Ovary (tissue), 10 donors: ENCODE measurements around the gene WEE1. TPM values are rescaled to one million over a fixed set of nuclear protein-coding genes. Genes with fewer than 3 reads are reported as not detected.

Source experiments
- DNase-seq, 5 donors: peaks; one replicate each; pipeline ENCODE4 v3.0.0-alpha.2; 2019 to 2020
- H3K27ac ChIP-seq, 2 donors: fragments of 200-600 bp; one replicate each; pipeline versions ENCODE4 v1.5.1 to v1.8.0; 2019 to 2022
- H3K27me3 ChIP-seq: fragments of 200-600 bp; one replicate; pipeline ENCODE4 v1.8.0; 2022
- H3K36me3 ChIP-seq: fragments of 200-600 bp; sonication (generic); one replicate; pipeline ENCODE4 v1.5.1; 2019
- H3K4me1 ChIP-seq: one replicate; pipeline ENCODE4 v1.8.1; 2013; ENCODE audit warnings: mild to moderate bottlenecking, moderate library complexity; ENCODE audit not compliant: insufficient read depth
- H3K4me3 ChIP-seq: fragments of 200-600 bp; sonication (generic); one replicate; pipeline ENCODE4 v1.5.1; 2017
- H3K9me3 ChIP-seq, 2 donors: fragments of 200-600 bp in 1 of 2; sonication (generic) in 1 of 2; one replicate each; pipeline versions ENCODE4 v1.5.1 to v1.8.1; 2013 to 2019; ENCODE audit warnings: mild to moderate bottlenecking in 1 of 2, moderate library complexity in 1 of 2
- CTCF ChIP-seq, 3 donors: fragments of 450-650 bp in 2 of 3; fragments of 200-600 bp in 1 of 3; IDR thresholded peaks; one replicate each; pipeline versions ENCODE4 v1.5.1 to v1.8.0; 2016 to 2022; ENCODE audit warnings: antibody characterized with exemption in 3 of 3, mild to moderate bottlenecking in 1 of 3
- EP300 ChIP-seq: sonication (generic); formaldehyde crosslinking; IDR thresholded peaks from one replicate; pipeline ENCODE4 v1.6.1; 2017; ENCODE audit warnings: antibody characterized with exemption
- POLR2A ChIP-seq: fragments of 450-650 bp; IDR thresholded peaks from one replicate; pipeline ENCODE4 v1.6.1; 2017; ENCODE audit warnings: antibody characterized with exemption, mild to moderate bottlenecking, moderate library complexity
- WGBS, 3 donors: extraction: QIAGEN DNeasy Blood & Tissue Kit in 1 of 3; methylation state at CpG; one replicate each; pipeline versions ENCODE4 v1.1.5 to v1.1.7; 2013 to 2017; 5-methylcytosine and 5-hydroxymethylcytosine counted together
- intact Hi-C, 4 donors: fragments of 100-400 bp; cut with DNase I; formaldehyde crosslinking; loops; one replicate each; pipeline versions ENCODE4 v1.11.0 to v1.15.1; 2022 to 2023
- long read RNA-seq, 3 donors: library from polyadenylated mRNA in 2 of 3; unstranded in 2 of 3; transcript quantifications; one replicate each; pipeline ENCODE4 v2.0.0 and lab custom pipeline, GENCODE V29; 2021 to 2026
- polyA plus RNA-seq, 2 donors: library from polyadenylated mRNA; stranded (reverse); fragments of 200-250 nt in 1 of 2; fragments of 350-450 nt in 1 of 2; fragmentation: Illumina TruSeq in 1 of 2; extraction: RNeasy Lipid Tissue Mini Kit (QIAGEN cat#74804) in 1 of 2; gene quantifications; one replicate each; pipeline ENCODE4 v1.2.3, GENCODE V29; 2013 to 2014
- total RNA-seq, 7 donors: library from RNA; depleted of rRNA in 2 of 7; stranded (reverse); fragments of >200 nt in 2 of 7; fragmentation: NEBNext Ultra II Directional in 3 of 7; extraction: Animal tissue kit (Norgen Biotek cat#: 25700) in 3 of 7; gene quantifications; one replicate each; pipeline versions ENCODE4 v1.1.0 to v1.2.4, GENCODE V29; 2016 to 2023
- donor health status: DM: no; HTN: no; CAD: no; lungs with moderate emphysema.
- donor health status: DM: no; HTN: no; CAD: no.
- donor health status: Bipolar disorder and iron deficiency.
- donor health status: DM: yes; HTN: yes; CAD: no.
- donor health status: DM: no; HTN: no; CAD: no.
- donor health status: DM: yes; HTN: yes; CAD: no.

WEE1 gene
- total RNA-seq: 10 to 100 TPM; 10.5 to 55.4 (median 21.6) TPM
- polyA plus RNA-seq: 10 to 100 TPM; 10.6 to 27.4 TPM
- long read RNA-seq, donor 1, partial matches to known transcripts: 8 of 12 reads
- long read RNA-seq, donor 1, other reads (novel, unspliced or antisense): 2 of 12 reads
- long read RNA-seq, donor 2, full-length matches to known transcripts: 20 of 26 reads
- long read RNA-seq, donor 2, partial matches to known transcripts: 6 of 26 reads
- long read RNA-seq, donor 2, other reads (novel, unspliced or antisense): 0 of 26 reads
- long read RNA-seq, donor 3, transcript WEE1-202 (11 exons, 2,799 nt): major isoform, 47 of 50 reads
- long read RNA-seq, donor 3, partial matches to known transcripts: 2 of 50 reads
- long read RNA-seq, donor 3, other reads (novel, unspliced or antisense): 1 of 50 reads

- Histone ChIP-seq H3K36me3 (no peaks in the 10 kb centered on the region), H3K27me3 (no peaks in the 10 kb centered on the region), H3K9me3 (no peaks in the 10 kb centered on the region), H3K27ac (peak within 1 kb of the TSS; percentile 94 to 98), H3K4me1 (peaks cover 2% of the 10 kb centered on the region), H3K4me3 (peak within 1 kb of the TSS; percentile 80)
- DNase-seq: peak; percentile 99
- WGBS, 3 donors: 0 to 1% (median 0%) methylated on average over 31 to 73 of the region's 73 CpGs
- intact Hi-C loops: loop anchor here in 2 of 4 donors (2.0 to 5.0 kb wide), 2 partner anchors 39 to 112 kb away; partner anchors contain the start of gene ZNF143 (in 1 of the 2)
- TF ChIP-seq EP300: peak; percentile 52
- TF ChIP-seq POLR2A: peak; percentile 92
- no peak for TF ChIP-seq CTCF (IDR thresholded peaks at IDR 0.05)
Observed at GRCh38 chr11:9573052-9573774, at the start of gene WEE1. TSS of gene WEE1 (plus strand) at chr11:9573670. CDS start at chr11:9573934, 264 bp downstream.

- Histone ChIP-seq H3K36me3 (no peaks in the 10 kb centered on the region), H3K27ac (no peak overlapping the region), H3K9me3 (no peaks in the 10 kb centered on the region), H3K4me1 (peaks cover 2% of the 10 kb centered on the region), H3K4me3 (no peak overlapping the region), H3K27me3 (no peaks in the 10 kb centered on the region)
- 51 to 69% (median 65%) methylated on average over 2 of the region's 2 CpGs for WGBS, 3 donors
- intact Hi-C loops: no loop called here
- no peak for DNase-seq
- TF ChIP-seq CTCF (IDR thresholded peaks at IDR 0.05) (no peak), EP300 (no peak)
Observed at GRCh38 chr11:9524001-9524400, 49.5 kb upstream of the WEE1 start.

- Histone ChIP-seq H3K4me3 (no peak overlapping the region), H3K4me1 (peaks cover 2% of the 10 kb centered on the region), H3K9me3 (no peaks in the 10 kb centered on the region), H3K27ac (no peak overlapping the region), H3K27me3 (no peaks in the 10 kb centered on the region), H3K36me3 (no peaks in the 10 kb centered on the region)
- no peak for TF ChIP-seq EP300
- TF ChIP-seq POLR2A: no peak
- TF ChIP-seq CTCF (IDR thresholded peaks at IDR 0.05): no peak
- WGBS, 3 donors: 94 to 96% (median 94%) methylated on average over 3 of the region's 3 CpGs
- intact Hi-C loops: no loop called here
- DNase-seq: no peak
Observed at GRCh38 chr11:9525116-9525515, 48.4 kb upstream of the WEE1 start.

- H3K4me3 ChIP-seq: no peak overlapping the region
- intact Hi-C loops: no loop called here
- H3K9me3 ChIP-seq: no peaks in the 10 kb centered on the region
- peak in 1 of 5 donors; percentile 26 for DNase-seq
- 15 to 24% (median 20%) methylated on average over 8 of the region's 8 CpGs for WGBS, 3 donors
- peak overlapping the region in 1 of 2 donors; percentile 17 for H3K27ac ChIP-seq
- H3K27me3 ChIP-seq: no peaks in the 10 kb centered on the region
- H3K36me3 ChIP-seq: no peaks in the 10 kb centered on the region
- peaks cover 2% of the 10 kb centered on the region for H3K4me1 ChIP-seq
- TF ChIP-seq EP300 (no peak), CTCF (IDR thresholded peaks at IDR 0.05) (no peak), POLR2A (no peak)
Observed at GRCh38 chr11:9527481-9528135, 45.9 kb upstream of the WEE1 start.
